GDM1 (cell line): ENCODE measurements around the gene TMEM51.
"Not testable (repeated sequence)": the region's sequence is repeated elsewhere in the genome, so short reads cannot be mapped to it uniquely, and the experiment has no call there.

Experiments used
- DNase-seq: peaks from one replicate; lab custom pipeline; 2025; lab: John Stamatoyannopoulos, UW

The TMEM51 gene

GRCh38 chr1:15128077-15128476 lies 25.5 kb upstream of the TMEM51 start:
- no peak for DNase-seq

- DNase-seq = peak; percentile 72
Observed at GRCh38 chr1:15128520-15129313, 24.8 kb upstream of the TMEM51 start.

GRCh38 chr1:15129944-15130343 lies 23.6 kb upstream of the TMEM51 start:
- no peak for DNase-seq

GRCh38 chr1:15130607-15131006 lies 22.9 kb upstream of the TMEM51 start:
- DNase-seq = no peak

GRCh38 chr1:15132965-15133364 lies 20.6 kb upstream of the TMEM51 start:
- no peak for DNase-seq

- DNase-seq = no peak
Observed at GRCh38 chr1:15134285-15134684, 19.3 kb upstream of the TMEM51 start.

GRCh38 chr1:15135604-15136003 lies 17.9 kb upstream of the TMEM51 start:
- DNase-seq = not testable (repeated sequence)

- DNase-seq = peak; percentile 4
Observed at GRCh38 chr1:15137809-15138208, 15.7 kb upstream of the TMEM51 start.

- DNase-seq = no peak
Observed at GRCh38 chr1:15139654-15140350, 13.7 kb upstream of the TMEM51 start.

GRCh38 chr1:15141935-15142539 lies 11.5 kb upstream of the TMEM51 start:
- peak; percentile 68 for DNase-seq

GRCh38 chr1:15145327-15145726 lies 8.2 kb upstream of the TMEM51 start:
- DNase-seq = no peak

GRCh38 chr1:15146142-15146680 lies 7.3 kb upstream of the TMEM51 start:
- DNase-seq = no peak

- DNase-seq = peak; percentile 11
Observed at GRCh38 chr1:15146971-15147376, 6.6 kb upstream of the TMEM51 start.

GRCh38 chr1:15148004-15148403 lies 5.5 kb upstream of the TMEM51 start:
- DNase-seq = no peak

- DNase-seq = no peak
Observed at GRCh38 chr1:15148475-15148874, 5.1 kb upstream of the TMEM51 start.

- DNase-seq = no peak
Observed at GRCh38 chr1:15148941-15149340, 4.6 kb upstream of the TMEM51 start.

GRCh38 chr1:15150376-15150775 lies 3.2 kb upstream of the TMEM51 start:
- no peak for DNase-seq

- no peak for DNase-seq
Observed at GRCh38 chr1:15151377-15151806, 2.2 kb upstream of the TMEM51 start.

- no peak for DNase-seq
Observed at GRCh38 chr1:15151871-15152270, 1.7 kb upstream of the TMEM51 start.

- DNase-seq = peak; percentile 32
Observed at GRCh38 chr1:15152318-15153183, 996 bp upstream of the TMEM51 start.

- DNase-seq = peak; percentile 37
Observed at GRCh38 chr1:15153842-15154479, 414 bp downstream of the TMEM51 start.
